Activated T-cell treated with anti-CD3 and anti-CD28 coated beads for 48 hours (primary cell): ENCODE results near the gene TBC1D5.
"Not testable (repeated sequence)": the region's sequence is repeated elsewhere in the genome, so short reads cannot be mapped to it uniquely, and the experiment has no call there.

Source experiments
- DNase-seq: peaks from one replicate; pipeline ENCODE4 v3.0.0-alpha.2; 2020; ENCODE audit warnings: low read depth

TBC1D5 gene

DNA sequence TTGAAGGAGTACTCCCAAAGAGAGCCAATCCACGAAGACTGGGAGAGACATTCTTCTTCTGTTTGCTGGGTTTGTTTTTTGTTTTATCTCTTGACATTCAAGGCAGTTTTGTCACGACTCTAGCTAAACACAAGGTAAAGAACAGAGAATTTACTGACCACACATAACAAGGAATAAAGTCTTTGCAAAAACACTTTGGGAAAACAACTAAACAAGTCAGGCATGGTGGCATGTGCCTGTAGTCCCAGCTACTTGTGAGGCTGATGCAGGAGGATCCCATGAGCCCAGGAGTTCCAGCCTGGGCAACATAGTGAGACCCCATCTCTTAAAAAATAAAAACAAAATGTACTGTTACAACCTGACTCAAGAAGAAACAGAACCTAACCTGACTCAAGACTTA, 28.0 kb downstream of the TBC1D5 start:
- DNase-seq, result no peak

GRCh38 chr3:17709236-17709810, 33.1 kb downstream of the TBC1D5 start:
- no peak for DNase-seq

DNA sequence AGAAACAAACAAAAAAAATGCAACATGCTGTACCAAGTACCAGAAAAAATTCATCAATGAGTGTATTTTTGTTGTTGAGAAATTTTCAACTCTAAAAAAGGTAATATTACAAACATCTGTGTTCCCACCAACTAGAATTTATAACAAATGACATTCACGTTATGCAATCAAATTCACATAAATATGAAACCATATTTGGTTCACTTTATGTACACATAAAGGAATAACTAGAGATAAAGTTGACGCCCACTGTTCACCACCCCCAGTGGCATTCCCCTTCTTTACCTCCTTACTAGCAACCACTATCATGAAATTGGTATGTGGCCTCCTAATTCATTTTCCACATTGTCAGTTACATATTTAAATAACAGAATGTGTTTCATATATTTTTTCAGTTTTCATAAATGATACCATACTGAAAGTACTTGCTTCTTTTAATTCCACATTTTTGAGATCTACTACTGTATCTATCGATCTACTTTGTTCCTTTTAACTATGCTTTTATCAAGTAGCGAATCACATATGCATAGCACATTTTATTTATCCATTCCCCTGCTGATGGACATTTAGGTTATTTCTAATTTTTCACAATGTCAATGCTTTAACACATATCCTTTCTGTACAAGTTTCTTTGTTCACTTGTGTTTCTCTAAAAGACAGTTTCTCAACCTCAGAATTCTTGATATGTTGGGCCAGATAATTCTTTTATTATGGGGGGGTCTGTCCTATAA, 34.5 kb downstream of the TBC1D5 start:
- DNase-seq, result no peak

- not testable (repeated sequence) for DNase-seq
These were observed 36.4 kb downstream of the TBC1D5 start for GRCh38 chr3:17705991-17706390.

DNA sequence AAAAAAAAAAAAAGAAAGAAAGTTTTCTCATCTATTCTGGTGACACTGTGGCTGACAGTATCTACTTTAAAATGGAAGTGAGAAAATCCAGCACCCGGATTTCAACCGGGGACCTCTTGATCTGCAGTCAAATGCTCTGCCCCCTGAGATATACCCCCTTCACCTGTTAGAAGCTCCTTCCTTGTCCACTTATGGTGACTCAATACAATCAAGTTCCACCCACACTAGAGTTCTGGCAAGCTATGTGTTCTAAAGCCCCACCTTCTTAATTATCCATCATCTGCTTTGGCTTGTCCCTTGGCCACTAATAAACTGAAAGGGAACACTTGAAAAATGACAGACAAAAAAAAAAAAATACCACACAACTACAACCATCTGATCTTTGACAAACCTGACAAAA, 42.6 kb downstream of the TBC1D5 start:
- DNase-seq, result not testable (repeated sequence)

DNA sequence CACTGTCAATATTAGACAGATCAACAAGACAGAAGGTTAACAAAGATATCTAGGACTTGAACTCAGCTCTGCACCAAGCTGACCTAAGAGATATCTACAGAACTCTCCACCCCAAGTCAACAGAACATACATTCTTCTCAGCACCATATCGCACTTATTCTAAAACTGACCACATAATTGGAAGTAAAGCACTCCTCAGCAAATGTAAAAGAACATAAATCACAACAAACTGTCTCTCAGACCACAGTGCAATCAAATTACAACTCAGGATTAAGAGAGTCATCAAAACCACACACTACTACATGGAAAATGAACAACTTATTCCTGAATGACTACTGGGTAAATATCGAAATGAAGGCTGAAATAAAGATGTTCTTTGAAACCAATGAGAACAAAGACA, 46.8 kb downstream of the TBC1D5 start:
- not testable (repeated sequence) for DNase-seq

GRCh38 chr3:17693670-17693999, 48.8 kb downstream of the TBC1D5 start:
- not testable (repeated sequence) for DNase-seq

DNA sequence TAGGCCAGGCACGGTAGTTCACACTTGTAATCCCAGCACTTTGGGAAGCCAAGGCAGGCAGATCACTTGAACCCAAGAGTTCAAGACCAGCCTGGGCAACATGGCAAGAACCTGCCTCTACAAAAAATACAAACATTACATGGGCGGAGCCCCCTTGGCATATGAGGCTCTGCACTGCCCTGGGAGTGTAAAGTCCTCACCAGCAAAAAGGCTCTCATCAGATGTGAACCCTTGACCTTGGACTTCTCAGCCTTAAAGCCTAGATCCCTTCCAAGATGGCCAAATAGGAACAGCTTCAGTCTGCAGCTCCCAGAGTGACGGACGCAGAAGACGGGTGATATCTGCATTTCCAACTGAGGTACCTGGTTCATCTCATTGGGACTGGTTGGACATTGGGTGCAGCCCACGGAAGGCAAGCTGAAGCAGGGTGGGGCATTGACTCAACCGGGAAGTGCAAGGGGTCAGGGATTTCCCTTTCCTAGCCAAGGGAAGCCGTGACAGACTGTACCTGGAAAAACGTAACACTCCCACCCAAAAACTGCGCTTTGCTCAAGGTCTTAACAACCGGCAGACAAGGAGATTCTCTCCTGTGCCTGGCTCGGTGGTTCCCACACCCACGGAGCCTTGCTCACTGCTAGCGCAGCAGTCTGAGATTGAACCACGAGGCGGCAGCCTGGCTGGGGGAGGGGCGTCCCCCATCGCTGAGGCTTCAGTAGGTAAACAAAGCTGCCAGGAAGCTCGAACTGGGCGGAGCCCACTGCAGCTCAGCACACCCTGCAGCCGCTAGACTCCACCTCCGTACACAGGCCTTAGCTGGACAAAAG, 49.4 kb downstream of the TBC1D5 start:
- peak; percentile 17 for DNase-seq

DNA sequence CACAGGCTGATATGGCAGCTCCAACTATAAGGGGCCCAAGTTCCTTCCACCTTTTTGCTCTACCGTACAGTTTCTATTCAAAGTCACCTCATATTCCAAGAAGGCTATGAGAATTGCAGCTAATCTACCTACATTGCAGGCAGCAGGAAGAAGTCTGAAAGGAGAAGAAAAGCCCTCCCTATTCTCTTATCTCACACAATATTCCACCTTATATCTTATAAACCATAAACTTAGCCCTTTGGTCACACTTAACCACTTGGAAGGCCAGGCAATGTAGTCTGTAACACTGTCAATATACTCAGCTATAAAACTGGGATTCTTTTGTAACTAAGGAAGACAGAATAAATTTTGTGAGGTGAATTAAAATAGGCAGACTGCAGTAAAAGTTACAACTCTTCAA, 54.9 kb downstream of the TBC1D5 start:
- DNase-seq, result no peak

DNA sequence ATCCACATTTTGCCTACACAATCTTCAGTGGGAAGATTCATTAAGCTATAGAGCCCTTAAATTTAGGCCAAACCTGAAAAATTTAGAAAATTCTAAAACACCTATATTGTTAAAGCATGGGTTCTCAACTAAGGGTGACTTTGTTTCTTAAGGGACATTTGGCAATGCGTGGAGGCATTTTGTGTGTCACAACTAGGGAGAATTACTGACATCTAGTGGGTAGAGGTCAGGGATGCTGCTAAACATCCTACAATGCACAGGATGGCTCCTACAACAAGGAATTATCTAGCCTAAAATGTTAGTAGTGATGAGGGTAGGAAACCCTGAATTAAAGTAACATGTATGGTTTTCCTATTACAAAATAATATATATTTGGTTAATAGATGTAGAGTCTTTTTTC, 55.8 kb downstream of the TBC1D5 start:
- no peak for DNase-seq

- DNase-seq, result no peak
These were observed 58.8 kb downstream of the TBC1D5 start for GRCh38 chr3:17683542-17684207.

GRCh38 chr3:17680530-17680929, 61.9 kb downstream of the TBC1D5 start:
- DNase-seq, result no peak

GRCh38 chr3:17678116-17678741, 64.2 kb downstream of the TBC1D5 start:
- DNase-seq, result no peak

- no peak for DNase-seq
These were observed 68.2 kb downstream of the TBC1D5 start for GRCh38 chr3:17674082-17674686.

GRCh38 chr3:17672506-17672905, 69.9 kb downstream of the TBC1D5 start:
- DNase-seq, result no peak

DNA sequence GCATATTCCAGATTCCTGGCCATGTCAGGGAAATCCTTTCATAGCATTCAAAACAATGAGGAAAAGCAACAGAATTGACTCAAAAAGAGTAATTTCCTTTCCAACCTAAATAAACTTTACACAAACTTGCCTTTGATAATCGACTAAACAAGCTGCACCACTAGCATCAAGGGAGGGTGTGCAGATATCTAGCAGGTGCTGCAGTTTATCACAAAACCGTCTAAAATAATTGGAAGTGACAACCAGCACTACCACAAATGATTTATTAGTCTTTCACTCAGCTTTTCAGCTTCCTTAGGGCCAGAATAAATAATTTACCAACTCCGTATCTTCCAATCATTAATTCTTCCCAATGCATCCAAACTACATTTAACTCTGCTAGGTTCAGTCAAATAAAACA, 71.7 kb downstream of the TBC1D5 start:
- DNase-seq, result no peak

DNA sequence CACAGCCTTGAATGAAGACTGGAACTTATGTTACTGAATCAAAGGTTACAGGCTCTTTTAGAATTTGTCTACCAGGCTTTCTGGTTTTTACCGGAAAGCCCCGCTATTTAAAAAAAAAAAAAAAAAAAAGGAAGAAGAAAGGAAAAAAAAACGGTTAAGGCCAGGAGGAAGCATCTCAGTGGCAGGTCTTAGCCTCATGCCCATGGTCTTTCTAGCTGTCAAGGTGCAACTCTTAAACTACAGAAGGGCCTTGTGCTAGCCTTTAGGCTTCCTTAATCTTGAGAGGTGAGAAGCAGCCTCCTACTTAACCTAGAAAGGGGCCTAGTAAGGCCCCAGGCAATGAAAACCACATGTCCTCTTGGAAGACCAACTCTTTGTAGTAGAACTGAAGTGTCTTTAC, 77.5 kb downstream of the TBC1D5 start:
- no peak for DNase-seq

DNA sequence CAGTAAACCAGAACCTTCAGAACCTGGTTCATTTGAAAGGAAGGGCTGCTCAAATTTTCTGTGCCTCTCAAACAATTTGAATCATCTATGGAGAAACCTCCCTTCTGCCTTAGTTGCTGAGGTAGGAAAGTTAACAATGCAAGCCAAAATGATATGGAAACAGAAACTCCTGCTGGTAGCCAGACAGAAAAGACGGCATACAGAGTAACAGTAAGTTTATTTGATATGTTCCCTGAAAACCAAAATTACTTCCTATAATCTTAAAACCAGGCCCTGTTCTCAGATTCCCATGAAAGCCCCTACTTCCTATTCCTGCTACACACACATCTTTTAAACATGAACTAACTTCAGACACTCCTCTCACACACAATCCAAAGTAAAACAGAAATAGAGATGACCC, 86.2 kb downstream of the TBC1D5 start:
- no peak for DNase-seq

GRCh38 chr3:17655743-17656142, 86.7 kb downstream of the TBC1D5 start:
- no peak for DNase-seq

DNA sequence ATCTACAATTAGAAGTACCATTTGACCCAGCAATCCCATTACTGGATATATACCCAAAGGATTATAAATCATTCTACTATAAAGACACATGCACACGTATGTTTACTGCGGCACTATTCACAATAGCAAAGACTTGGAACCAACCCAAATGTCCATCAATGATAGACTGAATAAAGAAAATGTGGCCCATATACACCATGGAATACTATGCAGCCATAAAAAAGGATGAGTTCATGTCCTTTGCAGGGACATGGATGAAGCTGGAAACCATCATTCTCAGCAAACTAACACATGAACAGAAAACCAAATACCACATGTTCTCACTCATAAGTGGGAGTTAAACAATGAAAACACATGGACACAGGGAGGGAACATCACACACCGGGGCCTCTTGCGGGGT, 92.7 kb downstream of the TBC1D5 start:
- not testable (repeated sequence) for DNase-seq

- DNase-seq, result not testable (repeated sequence)
These were observed 93.6 kb downstream of the TBC1D5 start for GRCh38 chr3:17648630-17649355.
